Measurements from ENCODE around the gene ECE1.

ECE1 gene

GRCh38 chr1:21318057-21318713 lies 27.9 kb upstream of the ECE1 start:
- Mint-ChIP-seq H3K9me3 (no peaks in the 10 kb centered on the region), H3K4me3 (no peak overlapping the region), H3K4me1 (peaks cover 83% of the 10 kb centered on the region), H3K27me3 (no peaks in the 10 kb centered on the region), H3K27ac (no peak overlapping the region)
- DNase-seq (no peak), ATAC-seq (no peak)

GRCh38 chr1:21317690-21318043 lies 27.4 kb upstream of the ECE1 start:
- ATAC-seq = no peak
- Mint-ChIP-seq H3K9me3 (no peaks in the 10 kb centered on the region), H3K27ac (no peak overlapping the region), H3K27me3 (no peaks in the 10 kb centered on the region), H3K4me3 (no peak overlapping the region), H3K4me1 (peaks cover 82% of the 10 kb centered on the region)
- no peak for DNase-seq

- no peak for ATAC-seq
- DNase-seq = no peak
- Mint-ChIP-seq H3K27me3 (no peaks in the 10 kb centered on the region), H3K27ac (no peak overlapping the region), H3K9me3 (no peaks in the 10 kb centered on the region), H3K4me3 (no peak overlapping the region), H3K4me1 (peaks cover 77% of the 10 kb centered on the region)
These were observed 26.9 kb upstream of the ECE1 start for GRCh38 chr1:21317035-21317689.

- DNase-seq (no peak), ATAC-seq (no peak)
- H3K4me3 Mint-ChIP-seq = no peak overlapping the region
- H3K9me3 Mint-ChIP-seq = peaks cover 0 to 8% of the 10 kb centered on the region in 2 donors
- no peak overlapping the region for H3K27ac Mint-ChIP-seq
- H3K27me3 Mint-ChIP-seq = no peaks in the 10 kb centered on the region
- H3K4me1 Mint-ChIP-seq = peaks cover 72% of the 10 kb centered on the region
These were observed 24.6 kb upstream of the ECE1 start for GRCh38 chr1:21314743-21315396.

- DNase-seq = no peak
- ATAC-seq = no peak
- Mint-ChIP-seq H3K27me3 (no peaks in the 10 kb centered on the region), H3K9me3 (peaks cover 0 to 8% of the 10 kb centered on the region in 2 donors), H3K27ac (no peak overlapping the region), H3K4me3 (no peak overlapping the region), H3K4me1 (peaks cover 74% of the 10 kb centered on the region)
These were observed 23.8 kb upstream of the ECE1 start for GRCh38 chr1:21313886-21314721.

GRCh38 chr1:21313203-21313885 lies 23.1 kb upstream of the ECE1 start:
- no peak for ATAC-seq
- Mint-ChIP-seq H3K27me3 (no peaks in the 10 kb centered on the region), H3K9me3 (peaks cover 0 to 8% of the 10 kb centered on the region in 2 donors), H3K27ac (peak overlapping the region in 1 of 2 donors; percentile 15), H3K4me1 (peaks cover 80% of the 10 kb centered on the region), H3K4me3 (no peak overlapping the region)
- no peak for DNase-seq

GRCh38 chr1:21312407-21312992 lies 22.2 kb upstream of the ECE1 start:
- H3K9me3 Mint-ChIP-seq = peaks cover 0 to 8% of the 10 kb centered on the region in 2 donors
- no peak for ATAC-seq
- peaks cover 80% of the 10 kb centered on the region for H3K4me1 Mint-ChIP-seq
- no peak for DNase-seq
- no peak overlapping the region for H3K4me3 Mint-ChIP-seq
- H3K27ac Mint-ChIP-seq = no peak overlapping the region
- no peaks in the 10 kb centered on the region for H3K27me3 Mint-ChIP-seq

GRCh38 chr1:21311016-21311415 lies 20.8 kb upstream of the ECE1 start:
- Mint-ChIP-seq H3K4me3 (no peak overlapping the region), H3K4me1 (peaks cover 78% of the 10 kb centered on the region), H3K27ac (peak overlapping the region in 1 of 2 donors; percentile 69), H3K9me3 (peaks cover 0 to 8% of the 10 kb centered on the region in 2 donors), H3K27me3 (no peaks in the 10 kb centered on the region)
- DNase-seq (no peak), ATAC-seq (no peak)

GRCh38 chr1:21308847-21309652 lies 18.8 kb upstream of the ECE1 start:
- H3K9me3 Mint-ChIP-seq = peaks cover 0 to 8% of the 10 kb centered on the region in 2 donors
- H3K4me1 Mint-ChIP-seq = peaks cover 84% of the 10 kb centered on the region
- no peak overlapping the region for H3K4me3 Mint-ChIP-seq
- DNase-seq (no peak), ATAC-seq (no peak)
- H3K27me3 Mint-ChIP-seq = no peaks in the 10 kb centered on the region
- no peak overlapping the region for H3K27ac Mint-ChIP-seq

- ATAC-seq (no peak), DNase-seq (no peak)
- peak overlapping the region; percentile 49 to 87 for H3K27ac Mint-ChIP-seq
- peaks cover 0 to 8% of the 10 kb centered on the region in 2 donors for H3K9me3 Mint-ChIP-seq
- H3K4me3 Mint-ChIP-seq = peak overlapping the region in 1 of 2 donors; percentile 44
- no peaks in the 10 kb centered on the region for H3K27me3 Mint-ChIP-seq
- H3K4me1 Mint-ChIP-seq = peaks cover 77% of the 10 kb centered on the region
These were observed 18.1 kb upstream of the ECE1 start for GRCh38 chr1:21308330-21308729.

- ATAC-seq = peak; percentile 72
These were observed 17.5 kb upstream of the ECE1 start for GRCh38 chr1:21307663-21308305.

GRCh38 chr1:21307210-21307609 lies 16.9 kb upstream of the ECE1 start:
- Mint-ChIP-seq H3K4me1 (peaks cover 82% of the 10 kb centered on the region), H3K27ac (peak overlapping the region in 1 of 2 donors; percentile 37), H3K27me3 (no peaks in the 10 kb centered on the region), H3K4me3 (no peak overlapping the region), H3K9me3 (peaks cover 0 to 8% of the 10 kb centered on the region in 2 donors)
- no peak for DNase-seq
- peak; percentile 42 for ATAC-seq

More at GRCh38 chr1:21307663-21308305, 17.5 kb upstream of the ECE1 start:
- H3K4me3 Mint-ChIP-seq = peak overlapping the region in 1 of 2 donors; percentile 44
- peaks cover 0 to 8% of the 10 kb centered on the region in 2 donors for H3K9me3 Mint-ChIP-seq
- H3K4me1 Mint-ChIP-seq = peaks cover 77% of the 10 kb centered on the region
- peak overlapping the region; percentile 49 to 87 for H3K27ac Mint-ChIP-seq
- H3K27me3 Mint-ChIP-seq = no peaks in the 10 kb centered on the region
- no peak for DNase-seq

- Mint-ChIP-seq H3K27me3 (no peaks in the 10 kb centered on the region), H3K4me1 (peaks cover 84% of the 10 kb centered on the region), H3K4me3 (no peak overlapping the region), H3K27ac (no peak overlapping the region), H3K9me3 (peaks cover 0 to 5% of the 10 kb centered on the region in 2 donors)
- ATAC-seq (no peak), DNase-seq (no peak)
These were observed 15.6 kb upstream of the ECE1 start for GRCh38 chr1:21305900-21306189.

Data from stimulated activated naive CD8-positive, alpha-beta T cell treated with anti-CD3 and anti-CD28 coated beads, Interleukin-15, amount 100 ng/mL, for 72 hours (primary cell).